ENCODE results near the gene ISG15.
A peak's percentile ranks its signal among the peaks of the same experiment; 100 is the strongest.

Gene ISG15

GRCh38 chr1:995665-996633, 17.3 kb upstream of the ISG15 start:
- Histone ChIP-seq H3K36me3 (ENCODE audit: control insufficient read depth in 1 of 2, insufficient read depth in 2 of 2, low read length in 2 of 2) (peaks cover 0 to 2% of the 10 kb centered on the region in 2 experiments), H3K4me3 (ENCODE audit: low read depth, low read length) (no peak overlapping the region), H3K9ac (ENCODE audit: low read length) (no peak overlapping the region), H3K23ac (ENCODE audit: low read length) (no peak overlapping the region), H2BK120ac (ENCODE audit: insufficient read depth, low read length, poor library complexity) (no peak overlapping the region), H2AFZ (ENCODE audit: insufficient read depth, low read length, poor library complexity) (no peak overlapping the region), H2AK5ac (ENCODE audit: low read length) (no peak overlapping the region), H3K4me2 (ENCODE audit: low read length) (no peak overlapping the region), H3K4me1 (ENCODE audit: control insufficient read depth in 1 of 2, insufficient read depth in 2 of 2, low read length in 2 of 2) (peaks cover 13 to 14% of the 10 kb centered on the region in 2 experiments), H3K18ac (ENCODE audit: low read length) (no peak overlapping the region), H2BK12ac (ENCODE audit: low read length) (no peak overlapping the region), H3K27me3 (ENCODE audit: insufficient read depth, low read length) (peaks cover 32% of the 10 kb centered on the region), H2BK5ac (ENCODE audit: low read depth, low read length, poor library complexity) (no peak overlapping the region), H4K12ac (ENCODE audit: low read depth, low read length) (no peak overlapping the region), H4K91ac (ENCODE audit: low read depth, low read length) (no peak overlapping the region), H4K8ac (ENCODE audit: low read depth, low read length) (no peak overlapping the region), H3K27ac (ENCODE audit: low read depth, low read length) (no peak overlapping the region), H3K9me3 (ENCODE audit: insufficient read depth, low read depth, low read length) (peaks cover 13% of the 10 kb centered on the region), H3K4ac (ENCODE audit: low read depth, low read length) (no peak overlapping the region), H3K14ac (ENCODE audit: low read length) (no peak overlapping the region), H3K79me2 (ENCODE audit: control insufficient read depth, insufficient read depth, low read length, poor library complexity) (peaks cover 3% of the 10 kb centered on the region), H3K79me1 (ENCODE audit: low read length) (peaks cover 17% of the 10 kb centered on the region)
- DNase-seq = no peak
- no CpG with 5 or more reads among the region's 30 CpGs for WGBS (ENCODE audit: extremely low coverage, insufficient coverage, insufficient read length)

- Histone ChIP-seq H3K18ac (ENCODE audit: low read length) (no peak overlapping the region), H3K23ac (ENCODE audit: low read length) (no peak overlapping the region)
- WGBS (ENCODE audit: extremely low coverage, insufficient coverage, insufficient read length) = no CpG with 5 or more reads among the region's 24 CpGs
Measured at GRCh38 chr1:996851-997712, 16.2 kb upstream of the ISG15 start.

GRCh38 chr1:997713-997992, 15.6 kb upstream of the ISG15 start:
- Histone ChIP-seq H4K8ac (ENCODE audit: low read depth, low read length) (no peak overlapping the region), H3K27ac (ENCODE audit: low read depth, low read length) (no peak overlapping the region), H2BK12ac (ENCODE audit: low read length) (no peak overlapping the region)

More at GRCh38 chr1:996851-997712, 16.2 kb upstream of the ISG15 start:
- Histone ChIP-seq H3K4me2 (ENCODE audit: low read length) (no peak overlapping the region), H3K9ac (ENCODE audit: low read length) (no peak overlapping the region), H3K9me3 (ENCODE audit: insufficient read depth, low read depth, low read length) (peaks cover 9% of the 10 kb centered on the region), H2BK120ac (ENCODE audit: insufficient read depth, low read length, poor library complexity) (no peak overlapping the region), H3K4ac (ENCODE audit: low read depth, low read length) (no peak overlapping the region), H4K91ac (ENCODE audit: low read depth, low read length) (no peak overlapping the region), H3K14ac (ENCODE audit: low read length) (no peak overlapping the region), H2AFZ (ENCODE audit: insufficient read depth, low read length, poor library complexity) (no peak overlapping the region), H3K36me3 (ENCODE audit: control insufficient read depth in 1 of 2, insufficient read depth in 2 of 2, low read length in 2 of 2) (peaks cover 0 to 2% of the 10 kb centered on the region in 2 experiments), H3K4me1 (ENCODE audit: control insufficient read depth in 1 of 2, insufficient read depth in 2 of 2, low read length in 2 of 2) (peaks cover 16 to 21% of the 10 kb centered on the region in 2 experiments), H3K79me2 (ENCODE audit: control insufficient read depth, insufficient read depth, low read length, poor library complexity) (peaks cover 3% of the 10 kb centered on the region), H4K12ac (ENCODE audit: low read depth, low read length) (no peak overlapping the region), H2BK5ac (ENCODE audit: low read depth, low read length, poor library complexity) (no peak overlapping the region), H2BK12ac (ENCODE audit: low read length) (no peak overlapping the region), H3K27me3 (ENCODE audit: insufficient read depth, low read length) (peaks cover 29% of the 10 kb centered on the region), H3K79me1 (ENCODE audit: low read length) (peaks cover 24% of the 10 kb centered on the region), H3K4me3 (ENCODE audit: low read depth, low read length) (no peak overlapping the region), H3K27ac (ENCODE audit: low read depth, low read length) (no peak overlapping the region), H2AK5ac (ENCODE audit: low read length) (no peak overlapping the region), H4K8ac (ENCODE audit: low read depth, low read length) (no peak overlapping the region)
- peak in 1 of 2 donors; percentile 28 for DNase-seq

GRCh38 chr1:997993-998744, 15.1 kb upstream of the ISG15 start:
- no peak overlapping the region for H3K9ac ChIP-seq (ENCODE audit: low read length)
- WGBS (ENCODE audit: extremely low coverage, insufficient coverage, insufficient read length) = no CpG with 5 or more reads among the region's 75 CpGs
- H3K23ac ChIP-seq (ENCODE audit: low read length) = no peak overlapping the region
- no peak overlapping the region for H3K18ac ChIP-seq (ENCODE audit: low read length)
- H2BK5ac ChIP-seq (ENCODE audit: low read depth, low read length, poor library complexity) = no peak overlapping the region
- peaks cover 0 to 2% of the 10 kb centered on the region in 2 experiments for H3K36me3 ChIP-seq (ENCODE audit: control insufficient read depth in 1 of 2, insufficient read depth in 2 of 2, low read length in 2 of 2)
- H3K9me3 ChIP-seq (ENCODE audit: insufficient read depth, low read depth, low read length) = peaks cover 3% of the 10 kb centered on the region
- DNase-seq = no peak
- no peak overlapping the region for H3K14ac ChIP-seq (ENCODE audit: low read length)
- peaks cover 29% of the 10 kb centered on the region for H3K27me3 ChIP-seq (ENCODE audit: insufficient read depth, low read length)
- no peak overlapping the region for H3K4ac ChIP-seq (ENCODE audit: low read depth, low read length)
- H3K79me2 ChIP-seq (ENCODE audit: control insufficient read depth, insufficient read depth, low read length, poor library complexity) = peaks cover 3% of the 10 kb centered on the region
- H3K4me2 ChIP-seq (ENCODE audit: low read length) = peak overlapping the region; percentile 57
- no peak overlapping the region for H3K27ac ChIP-seq (ENCODE audit: low read depth, low read length)
- H3K79me1 ChIP-seq (ENCODE audit: low read length) = peaks cover 24% of the 10 kb centered on the region
- H2AFZ ChIP-seq (ENCODE audit: insufficient read depth, low read length, poor library complexity) = no peak overlapping the region
- H3K4me3 ChIP-seq (ENCODE audit: low read depth, low read length) = peak overlapping the region; percentile 51
- peaks cover 18 to 24% of the 10 kb centered on the region in 2 experiments for H3K4me1 ChIP-seq (ENCODE audit: control insufficient read depth in 1 of 2, insufficient read depth in 2 of 2, low read length in 2 of 2)
- H2BK12ac ChIP-seq (ENCODE audit: low read length) = no peak overlapping the region
- peak overlapping the region; percentile 75 for H2AK5ac ChIP-seq (ENCODE audit: low read length)
- no peak overlapping the region for H4K91ac ChIP-seq (ENCODE audit: low read depth, low read length)
- H2BK120ac ChIP-seq (ENCODE audit: insufficient read depth, low read length, poor library complexity) = no peak overlapping the region
- H4K8ac ChIP-seq (ENCODE audit: low read depth, low read length) = no peak overlapping the region
- H4K12ac ChIP-seq (ENCODE audit: low read depth, low read length) = peak overlapping the region; percentile 27

More at GRCh38 chr1:997713-997992, 15.6 kb upstream of the ISG15 start:
- H3K14ac ChIP-seq (ENCODE audit: low read length) = no peak overlapping the region
- H2BK5ac ChIP-seq (ENCODE audit: low read depth, low read length, poor library complexity) = no peak overlapping the region
- H3K36me3 ChIP-seq (ENCODE audit: control insufficient read depth in 1 of 2, insufficient read depth in 2 of 2, low read length in 2 of 2) = peaks cover 0 to 2% of the 10 kb centered on the region in 2 experiments
- H3K4ac ChIP-seq (ENCODE audit: low read depth, low read length) = no peak overlapping the region
- H3K79me1 ChIP-seq (ENCODE audit: low read length) = peaks cover 24% of the 10 kb centered on the region
- no peak overlapping the region for H3K9ac ChIP-seq (ENCODE audit: low read length)
- H2AK5ac ChIP-seq (ENCODE audit: low read length) = no peak overlapping the region
- no peak overlapping the region for H3K23ac ChIP-seq (ENCODE audit: low read length)
- H3K27me3 ChIP-seq (ENCODE audit: insufficient read depth, low read length) = peaks cover 29% of the 10 kb centered on the region
- no CpG with 5 or more reads among the region's 3 CpGs for WGBS (ENCODE audit: extremely low coverage, insufficient coverage, insufficient read length)
- no peak overlapping the region for H4K91ac ChIP-seq (ENCODE audit: low read depth, low read length)
- H2BK120ac ChIP-seq (ENCODE audit: insufficient read depth, low read length, poor library complexity) = no peak overlapping the region
- H3K4me2 ChIP-seq (ENCODE audit: low read length) = no peak overlapping the region
- no peak overlapping the region for H3K18ac ChIP-seq (ENCODE audit: low read length)
- H4K12ac ChIP-seq (ENCODE audit: low read depth, low read length) = no peak overlapping the region
- peaks cover 3% of the 10 kb centered on the region for H3K79me2 ChIP-seq (ENCODE audit: control insufficient read depth, insufficient read depth, low read length, poor library complexity)
- no peak overlapping the region for H2AFZ ChIP-seq (ENCODE audit: insufficient read depth, low read length, poor library complexity)
- DNase-seq = no peak
- H3K9me3 ChIP-seq (ENCODE audit: insufficient read depth, low read depth, low read length) = peaks cover 8% of the 10 kb centered on the region
- no peak overlapping the region for H3K4me3 ChIP-seq (ENCODE audit: low read depth, low read length)
- peaks cover 16 to 21% of the 10 kb centered on the region in 2 experiments for H3K4me1 ChIP-seq (ENCODE audit: control insufficient read depth in 1 of 2, insufficient read depth in 2 of 2, low read length in 2 of 2)
